GM18526 (cell line): ENCODE results near the gene PRKAG1.

Experiments used
- POLR2A ChIP-seq: IDR thresholded peaks from 3 replicates; pipeline ENCODE4 v1.6.1; 2011; ENCODE audit not compliant: insufficient read length; ENCODE audit errors: extremely low read depth

PRKAG1 gene

DNA sequence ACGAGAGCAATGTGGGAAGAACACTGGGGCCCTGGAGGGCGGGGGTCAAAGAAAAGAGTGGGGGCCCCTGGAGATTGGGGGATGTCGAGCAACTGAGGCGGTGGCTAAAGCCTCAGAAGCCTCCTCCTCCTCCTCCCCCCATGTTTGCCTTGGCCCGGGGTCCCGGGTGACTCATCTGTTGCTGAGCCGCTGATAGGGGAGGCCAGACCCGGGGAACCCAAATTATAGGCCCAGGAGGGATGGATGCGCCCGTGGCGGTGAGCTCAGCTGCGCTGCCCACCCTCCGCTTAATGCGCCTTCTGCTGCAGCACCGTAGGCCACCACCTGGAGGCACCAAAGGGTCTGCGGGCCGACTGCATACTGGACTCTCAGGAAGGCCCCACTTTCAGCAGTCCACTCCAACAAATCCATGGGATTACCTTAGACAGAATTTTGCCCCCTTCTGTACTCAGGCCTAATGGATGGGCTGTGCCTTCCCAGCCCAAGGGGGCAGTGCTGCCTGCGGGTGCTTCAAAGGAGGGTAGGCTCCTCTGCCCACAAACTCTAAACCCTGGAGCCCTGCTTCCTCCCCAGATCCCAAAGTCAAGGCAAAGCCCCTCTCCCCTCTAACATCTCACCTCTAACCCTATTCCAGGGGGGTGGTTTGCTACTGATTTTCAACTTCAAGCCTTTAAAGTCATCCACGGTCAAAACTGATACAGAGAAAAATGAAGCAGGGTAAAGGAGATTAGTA, 44.5 kb downstream of the PRKAG1 start:
- TF ChIP-seq POLR2A: no peak

DNA sequence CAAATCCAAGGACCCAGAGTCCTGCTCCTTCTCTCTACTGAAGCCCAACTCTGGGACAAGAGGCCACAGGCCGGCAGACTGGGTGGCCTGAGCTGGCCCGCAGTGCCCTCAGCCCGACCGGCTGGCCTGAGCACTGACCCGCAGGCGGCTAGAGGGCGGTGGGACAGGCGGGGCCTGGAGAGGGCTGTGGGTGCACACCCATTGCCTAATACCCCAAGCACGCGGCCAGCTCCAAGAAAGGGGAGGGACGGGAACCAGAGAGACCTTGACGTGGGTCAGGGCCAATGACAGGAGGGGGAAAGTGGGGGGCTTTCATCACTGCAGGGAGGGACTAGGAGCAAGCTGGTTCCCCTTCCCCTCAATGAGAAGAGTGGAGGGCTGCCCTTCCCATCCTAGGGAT, 45.0 kb downstream of the PRKAG1 start:
- TF ChIP-seq POLR2A: no peak

- TF ChIP-seq POLR2A: no peak
Observed at GRCh38 chr12:48972952-48973483, 45.6 kb downstream of the PRKAG1 start.

GRCh38 chr12:48972213-48972951, 46.2 kb downstream of the PRKAG1 start:
- no peak for TF ChIP-seq POLR2A

- no peak for TF ChIP-seq POLR2A
Observed at GRCh38 chr12:48970702-48971334, 47.8 kb downstream of the PRKAG1 start.

DNA sequence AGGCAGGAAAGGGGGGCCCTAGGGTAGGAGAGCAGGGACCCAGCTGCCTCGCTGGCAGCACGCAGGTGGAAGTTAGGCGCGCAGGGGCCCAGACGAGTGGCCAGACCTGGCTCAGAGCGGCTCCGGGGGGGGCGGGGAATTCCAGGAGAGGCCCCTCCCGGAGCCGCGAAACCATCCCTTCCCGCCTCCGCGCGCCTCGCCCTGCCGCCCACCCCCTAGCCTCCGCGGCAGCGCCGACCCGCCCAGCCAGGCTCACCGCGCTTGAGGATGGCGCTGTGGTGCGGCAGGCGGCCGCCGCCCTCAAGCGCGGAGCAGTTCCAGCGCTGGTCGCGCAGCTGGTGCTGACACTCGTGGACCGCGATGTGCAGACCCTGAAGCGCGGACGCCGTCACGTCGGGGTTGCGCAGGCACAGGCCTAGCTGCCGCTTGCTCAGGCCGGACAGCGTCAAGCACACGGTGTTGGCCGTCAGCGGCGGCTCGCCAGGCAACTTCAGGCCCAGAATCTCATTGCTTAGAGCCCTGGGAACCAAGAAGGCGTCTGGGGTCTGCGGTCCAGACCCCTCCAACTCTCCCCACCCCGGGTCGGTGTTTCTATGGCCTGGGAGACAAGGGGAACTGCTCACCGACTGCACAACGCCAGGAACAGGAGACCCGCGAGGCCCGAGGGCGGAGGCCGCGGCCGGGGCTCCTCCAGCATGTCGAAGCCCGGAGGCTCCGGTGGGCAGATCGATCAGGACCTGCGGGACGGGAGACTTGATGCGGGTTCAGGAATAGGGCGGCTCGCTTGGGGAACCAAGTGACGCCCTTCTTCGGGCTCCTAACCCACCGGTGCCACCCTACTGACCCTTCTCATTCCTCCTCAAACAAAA, 48.5 kb downstream of the PRKAG1 start:
- TF ChIP-seq POLR2A: no peak

DNA sequence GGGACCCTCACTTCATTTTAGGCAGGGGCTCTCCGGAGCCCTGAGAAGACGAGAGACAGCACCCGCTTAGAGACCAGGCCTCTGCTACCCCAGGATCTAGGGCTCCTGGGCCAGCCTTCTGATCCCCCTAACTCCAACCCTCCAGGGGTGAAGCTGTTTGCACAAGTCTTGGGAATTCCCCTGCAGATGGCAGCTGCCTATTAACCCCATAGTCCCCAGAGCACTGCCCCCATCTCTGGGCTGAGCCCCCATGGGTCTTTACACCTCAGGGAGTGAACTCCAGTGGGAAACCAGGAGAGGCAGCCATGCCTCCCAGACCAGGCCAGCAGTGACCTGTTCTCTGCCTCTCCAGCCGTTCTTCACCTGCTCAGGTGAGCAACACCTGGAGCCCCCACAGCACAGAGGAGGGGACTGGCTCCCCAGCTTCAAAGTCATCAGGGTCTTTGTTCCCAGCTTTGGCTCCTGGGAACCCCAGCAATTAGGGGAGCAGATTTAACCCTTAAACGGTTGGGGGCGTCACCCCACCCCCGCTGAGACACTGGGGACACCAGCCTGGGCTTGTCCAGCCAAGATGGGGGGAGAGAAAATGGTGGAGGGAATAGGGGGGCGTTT, 49.3 kb downstream of the PRKAG1 start:
- no peak for TF ChIP-seq POLR2A

- no peak for TF ChIP-seq POLR2A
Observed at GRCh38 chr12:48968467-48968866, 50.1 kb downstream of the PRKAG1 start.

DNA sequence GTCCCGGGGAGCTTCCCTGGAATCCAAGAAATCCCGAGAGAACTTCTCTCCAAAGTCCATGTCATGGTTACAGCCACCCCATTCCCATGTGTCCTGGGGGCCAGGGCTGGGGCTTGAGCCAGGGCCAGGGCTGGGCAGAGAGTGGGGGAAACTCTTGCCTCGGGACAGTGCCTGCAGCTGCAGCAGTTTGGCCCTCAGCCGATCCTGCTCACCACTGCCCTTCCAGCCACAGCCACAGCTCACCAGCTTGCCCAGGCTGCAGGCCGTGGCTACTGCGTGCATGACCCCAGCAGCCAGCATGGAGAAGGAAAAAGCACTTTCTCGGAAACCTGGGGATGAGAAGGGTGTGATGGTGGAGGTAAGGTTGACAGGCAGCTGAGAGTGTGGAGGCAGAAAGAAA, 50.6 kb downstream of the PRKAG1 start:
- TF ChIP-seq POLR2A: no peak

- TF ChIP-seq POLR2A: no peak
Observed at GRCh38 chr12:48966177-48966895, 52.2 kb downstream of the PRKAG1 start.

DNA sequence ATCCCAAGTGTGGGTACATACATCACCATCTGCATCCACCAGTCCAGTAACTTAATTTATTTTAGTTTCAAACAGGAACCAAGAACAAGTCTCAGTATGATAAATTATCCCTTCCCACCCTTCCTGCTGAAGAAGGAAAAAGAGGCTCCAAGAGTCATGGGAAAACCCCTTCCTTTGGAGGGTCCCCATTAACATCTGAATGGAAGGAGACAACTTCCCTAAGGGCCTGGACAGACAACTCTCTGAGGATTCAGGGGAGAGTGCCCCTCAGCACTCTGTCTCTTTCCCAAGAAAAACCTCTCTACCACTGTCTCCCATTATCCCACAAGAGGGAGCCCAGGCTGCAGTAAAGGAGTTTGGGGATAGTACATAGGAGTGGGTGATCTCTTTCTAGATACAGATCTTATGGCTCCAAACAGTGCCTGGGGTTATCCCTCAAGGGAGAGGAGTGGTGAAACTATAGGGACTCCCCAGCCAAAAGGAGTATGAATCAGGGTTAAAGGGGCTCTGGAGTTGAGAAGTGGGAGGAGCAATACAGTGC, 53.2 kb downstream of the PRKAG1 start:
- TF ChIP-seq POLR2A: no peak

GRCh38 chr12:48961801-48962200, 56.8 kb downstream of the PRKAG1 start:
- TF ChIP-seq POLR2A: no peak

- TF ChIP-seq POLR2A: no peak
Observed at GRCh38 chr12:48961331-48961730, 57.2 kb downstream of the PRKAG1 start.

DNA sequence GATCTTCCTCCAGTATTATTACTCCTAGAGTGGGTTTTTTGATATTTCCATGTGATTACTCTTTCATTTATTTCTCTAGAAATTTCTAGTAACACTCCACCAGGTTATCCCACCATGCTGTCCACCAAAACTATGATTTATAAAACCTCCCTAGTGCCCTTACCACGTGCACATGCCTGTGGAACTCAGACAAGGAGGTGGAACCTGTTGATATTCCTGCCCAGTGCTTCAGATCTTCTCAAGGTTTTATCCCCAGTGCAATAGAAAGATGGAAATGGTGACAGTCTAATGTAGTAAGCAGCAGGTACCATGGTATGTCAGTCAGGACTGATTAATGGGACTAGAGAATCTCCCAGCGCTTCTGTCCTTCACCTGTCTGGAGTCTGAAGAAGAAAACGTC, 57.7 kb downstream of the PRKAG1 start:
- no peak for TF ChIP-seq POLR2A
